ENCODE results near the gene PUSL1. TPM values are rescaled to one million over a fixed set of nuclear protein-coding genes. Genes with fewer than 3 reads are reported as not detected.

PUSL1 gene
- total and polyA plus RNA-seq, 2 experiments from 2014 or later = 30.9 to 36.2 TPM

DNA sequence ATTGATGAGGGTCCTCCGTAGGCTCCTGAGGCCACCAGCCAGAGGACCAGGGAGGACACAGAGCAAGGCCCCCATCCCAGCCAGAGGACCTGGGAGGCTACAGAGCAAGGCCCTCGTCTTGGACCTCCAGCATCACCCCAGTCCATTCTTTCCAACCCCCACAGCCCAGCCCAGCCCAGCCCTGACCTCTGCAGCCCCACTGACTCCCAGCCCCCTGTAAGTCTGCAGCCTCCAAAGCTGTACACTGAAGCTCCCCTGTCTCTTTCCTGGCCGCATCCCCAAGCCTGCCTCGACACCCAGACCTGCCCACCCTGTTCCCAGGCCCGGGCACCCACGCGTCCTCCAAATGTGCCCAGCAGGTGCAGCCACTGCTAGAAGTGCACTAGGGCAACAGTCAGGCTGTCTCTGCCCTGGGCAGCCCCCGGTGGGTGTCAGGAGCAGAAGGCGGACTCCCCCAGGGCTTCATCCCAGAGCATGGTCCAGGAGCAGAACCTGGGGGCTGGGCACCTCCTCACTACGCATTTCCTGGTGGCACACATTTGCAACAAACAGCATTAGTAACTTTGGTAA is 38.7 kb downstream of the PUSL1 start:
- H2AFZ ChIP-seq = no peak overlapping the region
- peak overlapping the region; percentile 59 for H3K27ac ChIP-seq
- no peaks in the 10 kb centered on the region for H4K20me1 ChIP-seq (ENCODE audit: insufficient read depth)
- no peaks in the 10 kb centered on the region for H3K36me3 ChIP-seq (ENCODE audit: low read depth)
- H3F3A ChIP-seq (ENCODE audit: insufficient read depth) = peaks cover 2% of the 10 kb centered on the region
- H3K79me2 ChIP-seq (ENCODE audit: insufficient read depth) = peaks cover 73% of the 10 kb centered on the region
- no peaks in the 10 kb centered on the region for H3K9me2 ChIP-seq (ENCODE audit: insufficient read depth)
- in situ Hi-C loops (cut with MboI) = no loop called here
- H3K4me2 ChIP-seq (ENCODE audit: unreplicated experiment) = peak overlapping the region; percentile 89
- H3K27me3 ChIP-seq (replicated peaks; ENCODE audit: insufficient read depth) = no peaks in the 10 kb centered on the region
- peak overlapping the region; percentile 80 for H3K4me3 ChIP-seq
- TF ChIP-seq EZH2 (IDR thresholded peaks at IDR 0.05; ENCODE audit: insufficient read depth, poor library complexity, severe bottlenecking) (no peak), EZH2phosphoT487 (IDR thresholded peaks at IDR 0.05; ENCODE audit: insufficient read depth, low read depth) (no peak)
- H3K9me3 ChIP-seq (ENCODE audit: low read depth) = no peaks in the 10 kb centered on the region
- 88 to 91% methylated on average over 10 of the region's 10 CpGs for WGBS, 2 experiments (ENCODE audit: low coverage in 1 of 2, low lambda C conversion rate in 2 of 2, missing lambda C conversion rate in 2 of 2)
- peaks cover 26% of the 10 kb centered on the region for H3K4me1 ChIP-seq (ENCODE audit: insufficient read depth)
- peak overlapping the region; percentile 85 for H3K9ac ChIP-seq
- DNase-seq = no peak

DNA sequence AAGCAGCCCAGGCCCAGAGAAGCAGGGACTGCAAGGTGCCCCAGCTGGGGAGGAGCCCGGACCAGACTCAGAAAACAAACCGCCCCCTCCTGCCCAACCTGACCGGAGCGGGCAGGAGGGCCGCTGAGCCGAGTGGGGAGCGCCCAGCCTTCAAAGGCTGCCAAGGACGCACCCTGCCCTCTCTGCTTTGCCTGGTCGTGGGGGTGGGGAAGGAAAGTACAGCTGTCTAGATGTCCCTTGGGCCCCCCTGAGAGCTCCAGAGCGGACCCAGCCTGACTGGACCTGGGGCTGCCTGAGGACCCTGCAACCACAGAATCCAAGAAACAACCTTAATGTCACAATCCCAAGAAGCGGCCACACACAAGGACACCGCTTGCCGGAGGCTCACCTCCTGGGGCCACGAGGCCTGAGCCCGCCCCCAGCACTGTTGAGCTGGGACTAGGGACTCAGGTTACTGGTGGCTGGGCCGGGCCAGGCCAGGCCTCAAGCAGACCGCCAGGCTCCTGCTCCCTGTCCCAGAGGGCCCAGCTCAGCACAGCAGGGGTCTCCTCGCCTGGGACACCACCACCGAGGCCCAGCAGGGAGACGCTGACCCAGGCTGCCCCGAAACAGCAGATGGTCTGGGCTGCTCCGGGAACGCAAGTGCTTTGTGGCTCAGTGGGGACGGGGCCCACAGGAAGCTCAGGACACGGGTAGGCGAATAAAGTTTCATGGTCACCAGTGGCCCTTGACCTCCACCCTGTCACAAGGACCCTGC is 39.4 kb downstream of the PUSL1 start:
- H4K20me1 ChIP-seq (ENCODE audit: insufficient read depth) = no peaks in the 10 kb centered on the region
- peak overlapping the region; percentile 85 for H3K9ac ChIP-seq
- H3K4me1 ChIP-seq (ENCODE audit: insufficient read depth) = peaks cover 33% of the 10 kb centered on the region
- H3K4me3 ChIP-seq = peak overlapping the region; percentile 80
- no peak for TF ChIP-seq EZH2 (IDR thresholded peaks at IDR 0.05; ENCODE audit: insufficient read depth, poor library complexity, severe bottlenecking)
- TF ChIP-seq EZH2phosphoT487 (IDR thresholded peaks at IDR 0.05; ENCODE audit: insufficient read depth, low read depth) = no peak
- no peaks in the 10 kb centered on the region for H3K27me3 ChIP-seq (replicated peaks; ENCODE audit: insufficient read depth)
- H3F3A ChIP-seq (ENCODE audit: insufficient read depth) = peaks cover 9% of the 10 kb centered on the region
- no peaks in the 10 kb centered on the region for H3K9me3 ChIP-seq (ENCODE audit: low read depth)
- no peaks in the 10 kb centered on the region for H3K36me3 ChIP-seq (ENCODE audit: low read depth)
- in situ Hi-C loops (cut with MboI) = no loop called here
- no peak overlapping the region for H2AFZ ChIP-seq
- H3K4me2 ChIP-seq (ENCODE audit: unreplicated experiment) = peak overlapping the region; percentile 89
- H3K27ac ChIP-seq = peak overlapping the region; percentile 59
- WGBS, 2 experiments (ENCODE audit: low coverage in 1 of 2, low lambda C conversion rate in 2 of 2, missing lambda C conversion rate in 2 of 2) = 16 to 21% methylated on average over 26 of the region's 26 CpGs
- no peaks in the 10 kb centered on the region for H3K9me2 ChIP-seq (ENCODE audit: insufficient read depth)
- H3K79me2 ChIP-seq (ENCODE audit: insufficient read depth) = peaks cover 75% of the 10 kb centered on the region
- peak; percentile 66 for DNase-seq

DNA sequence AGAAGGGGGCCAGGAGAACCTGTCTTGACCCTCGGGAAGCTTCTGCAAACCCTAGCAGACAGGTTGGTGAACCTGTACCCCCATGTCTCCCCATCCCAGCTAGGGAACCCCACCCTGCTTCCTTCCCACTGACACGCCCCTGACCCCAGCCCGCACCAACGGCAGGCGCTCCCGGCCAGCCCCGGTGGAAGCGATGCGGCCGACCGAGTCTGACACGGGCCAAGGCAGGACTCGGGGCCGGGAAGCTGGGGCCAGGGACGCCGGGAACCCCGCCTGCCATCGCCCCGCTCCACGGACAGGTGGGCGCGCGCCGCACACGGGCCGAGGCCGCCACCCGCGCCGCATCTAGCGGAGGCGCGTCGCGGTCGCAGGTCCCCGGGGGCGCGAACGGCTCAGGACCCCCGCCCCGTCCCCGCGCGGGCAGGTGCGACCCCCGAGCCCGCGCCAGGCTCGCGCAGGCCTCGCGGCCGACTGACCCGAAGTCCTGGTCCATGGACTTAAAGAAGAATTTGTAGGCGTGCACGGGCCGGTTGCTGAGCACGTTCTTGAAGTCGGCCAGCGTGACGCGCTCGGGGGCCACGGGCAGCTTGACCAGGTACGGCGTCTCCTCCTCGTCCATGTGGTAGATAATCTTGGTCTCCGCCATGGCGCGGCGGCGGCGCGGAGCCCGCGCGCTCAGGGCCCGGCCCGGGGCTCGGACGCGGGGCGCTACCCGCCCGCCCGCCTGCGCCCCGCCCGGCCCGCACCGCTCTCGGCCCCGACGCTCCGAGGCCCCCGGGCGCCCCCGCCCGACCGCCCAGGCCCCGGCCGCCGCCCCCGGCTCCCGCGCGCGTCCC is 40.2 kb downstream of the PUSL1 start:
- H2AFZ ChIP-seq = no peak overlapping the region
- in situ Hi-C loops (cut with MboI) = no loop called here
- H3F3A ChIP-seq (ENCODE audit: insufficient read depth) = peaks cover 17% of the 10 kb centered on the region
- no peaks in the 10 kb centered on the region for H3K27me3 ChIP-seq (replicated peaks; ENCODE audit: insufficient read depth)
- no peaks in the 10 kb centered on the region for H3K36me3 ChIP-seq (ENCODE audit: low read depth)
- H3K4me2 ChIP-seq (ENCODE audit: unreplicated experiment) = peak overlapping the region; percentile 89
- WGBS, 2 experiments (ENCODE audit: low coverage in 1 of 2, low lambda C conversion rate in 2 of 2, missing lambda C conversion rate in 2 of 2) = 1 to 4% methylated on average over 24 to 42 of the region's 109 CpGs
- H3K9me3 ChIP-seq (ENCODE audit: low read depth) = no peaks in the 10 kb centered on the region
- peak overlapping the region; percentile 80 for H3K4me3 ChIP-seq
- H3K79me2 ChIP-seq (ENCODE audit: insufficient read depth) = peaks cover 75% of the 10 kb centered on the region
- TF ChIP-seq EZH2phosphoT487 (IDR thresholded peaks at IDR 0.05; ENCODE audit: insufficient read depth, low read depth) = no peak
- TF ChIP-seq EZH2 (IDR thresholded peaks at IDR 0.05; ENCODE audit: insufficient read depth, poor library complexity, severe bottlenecking) = no peak
- H3K9ac ChIP-seq = peak overlapping the region; percentile 85
- H3K27ac ChIP-seq = peak overlapping the region; percentile 59
- H3K4me1 ChIP-seq (ENCODE audit: insufficient read depth) = peaks cover 36% of the 10 kb centered on the region
- H4K20me1 ChIP-seq (ENCODE audit: insufficient read depth) = no peaks in the 10 kb centered on the region
- peak; percentile 66 for DNase-seq
- H3K9me2 ChIP-seq (ENCODE audit: insufficient read depth) = no peaks in the 10 kb centered on the region
